Prostate gland (tissue), 2 donors: ENCODE data around the gene ZDHHC18. TPM values are rescaled to one million over a fixed set of nuclear protein-coding genes. Genes with fewer than 3 reads are reported as not detected.

ENCODE experiments used
- DNase-seq: peaks from one replicate; pipeline ENCODE4 v3.0.0-alpha.2; 2019; ENCODE audit warnings: low spot score
- H3K27ac ChIP-seq, 2 donors: fragments of 200-600 bp; sonication (generic); 2 replicates each; pipeline ENCODE4 v1.5.1; 2017 to 2019
- H3K27me3 ChIP-seq: fragments of 200-600 bp; sonication (generic); replicated peaks from 2 replicates; pipeline ENCODE4 v1.5.1; 2019; ENCODE audit not compliant: insufficient read depth
- H3K36me3 ChIP-seq, 2 donors: fragments of 200-600 bp; sonication (generic); 1 replicate in 1 of 2; 2 replicates in 1 of 2; pipeline versions ENCODE4 v1.5.1 to v1.8.1; 2017 to 2019
- H3K4me1 ChIP-seq: fragments of 200-600 bp; sonication (generic); replicated peaks from 2 replicates; pipeline ENCODE4 v1.5.1; 2019
- H3K4me3 ChIP-seq, 2 donors: fragments of 200-600 bp; sonication (generic); 2 replicates each; pipeline ENCODE4 v1.5.1; 2017 to 2019
- H3K9me3 ChIP-seq: fragments of 200-600 bp; sonication (generic); 2 replicates; pipeline ENCODE4 v1.5.1; 2017
- CTCF ChIP-seq, 4 experiments: fragments of 200-600 bp in 2 of 4; fragments of 450-650 bp in 2 of 4; sonication (generic) in 2 of 4; IDR thresholded peaks; 1 replicate in 3 of 4; 2 replicates in 1 of 4; pipeline ENCODE4 v1.5.1; 2016 to 2019; ENCODE audit warnings: antibody characterized with exemption in 4 of 4, mild to moderate bottlenecking in 2 of 4, moderate library complexity in 2 of 4
- POLR2A ChIP-seq: fragments of 450-650 bp; IDR thresholded peaks from one replicate; pipeline ENCODE4 v1.6.1; 2016; ENCODE audit warnings: antibody characterized with exemption, mild to moderate bottlenecking
- POLR2AphosphoS5 ChIP-seq: sonication (generic); formaldehyde crosslinking; IDR thresholded peaks from one replicate; pipeline ENCODE4 v1.6.1; 2017; ENCODE audit warnings: antibody characterized with exemption
- WGBS: methylation state at CpG from one replicate; pipeline ENCODE4 v1.1.5; 2018; 5-methylcytosine and 5-hydroxymethylcytosine counted together
- intact Hi-C: fragments of 100-400 bp; cut with DNase I; formaldehyde crosslinking; loops from one replicate; pipeline ENCODE4 v1.14.2; 2022
- total RNA-seq, 2 donors: library from RNA; depleted of rRNA; stranded (reverse); fragments of >200 nt; gene quantifications; one replicate each; pipeline ENCODE4 v1.1.0, GENCODE V29; 2016

Gene ZDHHC18
- total RNA-seq, 2 donors from 2014 or later: 20.0 to 30.7 TPM

DNA sequence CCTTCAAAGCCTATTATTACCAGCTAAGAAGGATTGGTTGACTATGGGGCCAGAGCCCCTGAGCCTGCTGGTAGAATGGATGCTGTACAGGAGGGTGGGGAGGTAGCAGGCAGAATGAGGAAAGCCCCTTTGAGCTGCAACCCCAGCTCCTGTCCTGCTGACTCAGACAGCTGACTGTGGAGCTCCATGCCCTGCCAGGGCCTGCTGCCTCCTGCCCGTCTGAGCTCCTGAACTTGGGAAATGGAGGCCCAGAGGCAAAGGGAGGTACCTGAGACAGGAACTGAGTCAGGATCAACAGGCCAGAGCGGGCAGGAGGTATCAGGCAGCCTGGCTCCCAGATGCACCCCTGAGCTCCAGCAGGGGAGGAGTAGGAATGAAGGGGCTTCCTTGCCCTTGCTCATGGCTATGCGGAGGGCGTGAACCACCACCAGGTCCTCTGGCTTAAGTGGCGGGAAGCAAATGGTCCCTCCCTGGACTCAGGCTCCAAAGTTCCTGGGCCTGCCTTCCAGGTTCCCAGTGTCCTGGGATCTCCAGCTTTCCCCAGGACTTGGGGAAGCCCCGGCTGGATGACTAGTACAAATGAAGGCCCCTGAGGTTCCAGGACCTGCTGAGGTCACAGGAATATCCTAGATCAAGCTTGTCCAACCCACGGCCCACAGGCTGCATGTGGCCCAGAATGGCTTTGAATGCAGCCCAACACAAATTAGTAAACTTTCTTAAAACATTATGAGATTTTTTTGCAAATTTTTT lies 32.6 kb downstream of the ZDHHC18 start:
- no peaks in the 10 kb centered on the region for H3K27me3 ChIP-seq
- no peak for DNase-seq
- no peaks in the 10 kb centered on the region for H3K9me3 ChIP-seq
- 84% methylated on average over 7 of the region's 7 CpGs for WGBS
- no peak for TF ChIP-seq CTCF (IDR thresholded peaks at IDR 0.05)
- no peak overlapping the region for H3K4me3 ChIP-seq
- H3K27ac ChIP-seq: peak overlapping the region; percentile 6 to 85
- intact Hi-C loops: no loop called here
- H3K36me3 ChIP-seq: no peaks in the 10 kb centered on the region
- H3K4me1 ChIP-seq: peaks cover 28% of the 10 kb centered on the region

DNA sequence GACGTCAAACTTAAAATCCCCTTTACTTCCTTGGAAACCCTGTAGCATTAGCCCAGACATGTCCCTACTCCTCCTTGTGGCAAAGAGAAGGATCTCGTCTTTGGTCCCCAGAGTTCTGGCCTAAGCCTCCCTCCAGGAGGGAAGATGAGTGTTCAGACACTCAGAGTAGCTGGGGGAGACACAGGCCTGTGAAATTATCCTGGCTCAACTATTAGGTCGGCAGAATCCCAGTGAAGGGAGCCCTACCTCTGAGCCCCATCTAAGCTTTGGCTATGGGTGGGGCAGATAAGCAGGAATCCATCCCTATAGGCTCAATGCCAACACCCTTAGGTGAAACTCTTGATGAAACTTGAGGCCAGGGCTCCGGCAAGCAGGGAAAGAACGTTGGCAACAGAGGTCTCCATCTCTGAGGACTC lies 34.8 kb downstream of the ZDHHC18 start:
- WGBS: 38% methylated on average over 5 of the region's 5 CpGs
- Histone ChIP-seq H3K27ac (peak overlapping the region; percentile 99), H3K36me3 (no peaks in the 10 kb centered on the region), H3K27me3 (no peaks in the 10 kb centered on the region), H3K4me1 (peaks cover 20% of the 10 kb centered on the region), H3K9me3 (no peaks in the 10 kb centered on the region), H3K4me3 (no peak overlapping the region)
- intact Hi-C loops: loop anchor here (10.0 kb wide), 1 partner anchor 166 kb away; the partner anchor contains the start of gene ARID1A
- no peak for DNase-seq
- peak in 1 of 4 experiments; percentile 22 for TF ChIP-seq CTCF (IDR thresholded peaks at IDR 0.05)
- TF ChIP-seq POLR2AphosphoS5: no peak

DNA sequence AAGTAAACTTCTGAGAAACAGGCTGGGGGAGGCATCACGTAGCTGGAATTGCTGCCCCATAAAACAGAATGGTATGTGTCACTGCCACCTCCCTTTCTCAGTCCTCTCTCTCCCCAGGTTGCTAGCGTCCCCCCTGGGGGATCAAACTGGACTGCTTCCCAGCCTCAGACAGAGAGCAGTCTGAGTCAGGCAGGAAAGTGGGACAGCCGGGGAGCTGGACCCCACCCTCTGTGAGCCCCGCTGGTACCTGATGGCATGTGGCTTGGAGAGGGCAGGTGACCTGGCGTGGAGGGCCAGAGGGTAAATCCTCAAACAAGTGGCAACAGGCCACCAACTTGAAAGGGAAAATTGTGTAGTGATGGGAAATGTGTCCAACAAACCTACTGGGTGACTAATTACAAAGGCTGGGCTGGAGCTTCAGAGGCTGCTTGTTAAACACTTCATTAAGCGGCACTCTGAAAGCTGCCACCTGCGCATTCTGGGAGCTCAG lies 35.4 kb downstream of the ZDHHC18 start:
- TF ChIP-seq POLR2AphosphoS5 (no peak), POLR2A (no peak), CTCF (IDR thresholded peaks at IDR 0.05) (no peak)
- peaks cover 14% of the 10 kb centered on the region for H3K4me1 ChIP-seq
- intact Hi-C loops: loop anchor here (10.0 kb wide), 1 partner anchor 167 kb away; the partner anchor contains the start of gene ARID1A
- no peaks in the 10 kb centered on the region for H3K27me3 ChIP-seq
- WGBS: 35% methylated on average over 7 of the region's 7 CpGs
- H3K9me3 ChIP-seq: no peaks in the 10 kb centered on the region
- no peak overlapping the region for H3K4me3 ChIP-seq
- no peak for DNase-seq
- peak overlapping the region; percentile 99 for H3K27ac ChIP-seq
- no peaks in the 10 kb centered on the region for H3K36me3 ChIP-seq

- Histone ChIP-seq H3K9me3 (no peaks in the 10 kb centered on the region), H3K36me3 (no peaks in the 10 kb centered on the region), H3K4me1 (peaks cover 7% of the 10 kb centered on the region), H3K4me3 (peak within 1 kb of the TSS; percentile 39 to 59), H3K27me3 (no peaks in the 10 kb centered on the region), H3K27ac (peak within 1 kb of the TSS; percentile 99)
- peak; percentile 94 for DNase-seq
- intact Hi-C loops: loop anchor here (10.0 kb wide), 1 partner anchor 168 kb away; the partner anchor contains the start of gene ARID1A
- TF ChIP-seq CTCF (IDR thresholded peaks at IDR 0.05) (peak in 3 of 4 experiments; percentile 49 to 84 (median 71)), POLR2A (peak; percentile 99), POLR2AphosphoS5 (peak; percentile 93)
- WGBS: 44% methylated on average over 36 of the region's 37 CpGs
Observed at GRCh38 chr1:26862781-26863684, 36.5 kb downstream of the ZDHHC18 start, which contains the start of gene SFN. SFN (plus strand) TSS chr1:26863149; CDS start chr1:26863213, 64 bp downstream.
